ENCODE results near the gene SAP25.
A peak's percentile ranks its signal among the peaks of the same experiment; 100 is the strongest.

Gene SAP25

GRCh38 chr7:100573691-100574361 lies at the start of gene SAP25:
Gene SAP25 (minus strand): TSS chr7:100573900. CDS start chr7:100573742, 158 bp downstream.
- no peak within 1 kb of the TSS; a peak in 2 of 22 replicates for H3K9ac ChIP-seq
- no peak within 1 kb of the TSS for H3K4me3 ChIP-seq
- peaks cover 58 to 75% (median 65%) of the 10 kb centered on the region in 11 experiments for H3K36me3 ChIP-seq
- peaks cover 26 to 97% (median 78%) of the 10 kb centered on the region in 11 experiments; a peak in 21 of 22 replicates for H4K20me1 ChIP-seq
- no peak within 1 kb of the TSS for H3K27ac ChIP-seq
- no peak for TF ChIP-seq Cebpa-rat (IDR thresholded peaks at IDR 0.05)
- H3K4me1 ChIP-seq, result peaks cover 22 to 48% (median 36%) of the 10 kb centered on the region in 10 experiments
- no peaks in the 10 kb centered on the region for H3K9me3 ChIP-seq (replicated peaks in 1 of 11)
- peaks cover 26 to 50% (median 30%) of the 10 kb centered on the region in 11 experiments for H3K27me3 ChIP-seq
- H3K4me2 ChIP-seq, result peak within 1 kb of the TSS in 5 of 11 experiments; percentile 6 to 43 (median 28); a peak in 8 of 22 replicates

GRCh38 chr7:100621554-100621953 lies 47.9 kb upstream of the SAP25 start:
- H3K4me1 ChIP-seq, result peaks cover 0 to 24% (median 7%) of the 10 kb centered on the region in 10 experiments; a peak in 13 of 20 replicates
- no peak overlapping the region for H3K27ac ChIP-seq
- H3K9ac ChIP-seq, result peak overlapping the region in 2 of 11 experiments; percentile 13 to 37; a peak in 1 of 22 replicates
- H4K20me1 ChIP-seq, result no peaks in the 10 kb centered on the region
- no peak overlapping the region for H3K4me2 ChIP-seq
- H3K27me3 ChIP-seq, result no peaks in the 10 kb centered on the region
- no peaks in the 10 kb centered on the region for H3K9me3 ChIP-seq (replicated peaks in 1 of 11)
- no peak for TF ChIP-seq Cebpa-rat (IDR thresholded peaks at IDR 0.05)
- no peak overlapping the region for H3K4me3 ChIP-seq
- H3K36me3 ChIP-seq, result peaks cover 0 to 30% (median 16%) of the 10 kb centered on the region in 11 experiments; a peak in 17 of 22 replicates

GRCh38 chr7:100620804-100621203 lies 47.1 kb upstream of the SAP25 start:
- H3K27ac ChIP-seq, result no peak overlapping the region
- H4K20me1 ChIP-seq, result no peaks in the 10 kb centered on the region

GRCh38 chr7:100620239-100620638 lies 46.5 kb upstream of the SAP25 start:
- Histone ChIP-seq H3K27ac (no peak overlapping the region), H3K4me1 (peaks cover 0 to 16% (median 6%) of the 10 kb centered on the region in 10 experiments; a peak in 13 of 20 replicates), H3K9me3 (replicated peaks in 1 of 11) (no peaks in the 10 kb centered on the region), H3K9ac (0 out of 22 replicates have a peak overlapping the region, but pooled peaks of 1 of the 11 experiments have one; percentile 5), H3K4me3 (no peak overlapping the region), H4K20me1 (no peaks in the 10 kb centered on the region), H3K36me3 (peaks cover 0 to 37% (median 16%) of the 10 kb centered on the region in 11 experiments; a peak in 19 of 22 replicates), H3K27me3 (no peaks in the 10 kb centered on the region), H3K4me2 (no peak overlapping the region)
- TF ChIP-seq Cebpa-rat (IDR thresholded peaks at IDR 0.05), result no peak

More at GRCh38 chr7:100620804-100621203, 47.1 kb upstream of the SAP25 start:
- H3K9me3 ChIP-seq (replicated peaks in 1 of 11), result no peaks in the 10 kb centered on the region
- 0 out of 22 replicates have a peak overlapping the region, but pooled peaks of 1 of the 11 experiments have one; percentile 5 for H3K9ac ChIP-seq
- H3K36me3 ChIP-seq, result peaks cover 0 to 36% (median 16%) of the 10 kb centered on the region in 11 experiments; a peak in 19 of 22 replicates
- no peak overlapping the region for H3K4me3 ChIP-seq
- peaks cover 0 to 19% (median 6%) of the 10 kb centered on the region in 10 experiments; a peak in 9 of 20 replicates for H3K4me1 ChIP-seq
- H3K27me3 ChIP-seq, result no peaks in the 10 kb centered on the region
- TF ChIP-seq Cebpa-rat (IDR thresholded peaks at IDR 0.05), result no peak
- no peak overlapping the region for H3K4me2 ChIP-seq

GRCh38 chr7:100614308-100614861 lies 40.7 kb upstream of the SAP25 start:
- Histone ChIP-seq H3K4me2 (peak overlapping the region; percentile 89 to 100 (median 98)), H3K27ac (peak overlapping the region in 3 of 11 experiments; percentile 22 to 80 (median 34); a peak in 4 of 22 replicates), H3K9me3 (replicated peaks in 1 of 11) (no peaks in the 10 kb centered on the region), H3K4me1 (peaks cover 18 to 37% (median 31%) of the 10 kb centered on the region in 10 experiments), H3K9ac (peak overlapping the region in 6 of 11 experiments; percentile 74 to 86 (median 84); a peak in 7 of 22 replicates), H3K36me3 (peaks cover 0 to 16% (median 0%) of the 10 kb centered on the region in 11 experiments; a peak in 4 of 22 replicates), H3K4me3 (peak overlapping the region in 3 of 10 experiments; percentile 76 to 92 (median 84); a peak in 2 of 20 replicates), H3K27me3 (no peaks in the 10 kb centered on the region), H4K20me1 (no peaks in the 10 kb centered on the region)
- no peak for TF ChIP-seq Cebpa-rat (IDR thresholded peaks at IDR 0.05)

- Histone ChIP-seq H3K36me3 (peaks cover 0 to 15% (median 0%) of the 10 kb centered on the region in 11 experiments; a peak in 4 of 22 replicates), H3K9me3 (replicated peaks in 1 of 11) (no peaks in the 10 kb centered on the region), H3K4me3 (peak overlapping the region; percentile 71 to 92 (median 82)), H3K9ac (peak overlapping the region; percentile 74 to 90 (median 83); a peak in 20 of 22 replicates), H3K4me1 (peaks cover 18 to 37% (median 31%) of the 10 kb centered on the region in 10 experiments), H3K4me2 (peak overlapping the region; percentile 89 to 100 (median 98)), H4K20me1 (no peaks in the 10 kb centered on the region), H3K27ac (peak overlapping the region in 8 of 11 experiments; percentile 9 to 80 (median 28); a peak in 10 of 22 replicates), H3K27me3 (no peaks in the 10 kb centered on the region)
- TF ChIP-seq Cebpa-rat (IDR thresholded peaks at IDR 0.05), result no peak; a peak in 1 of 22 replicates
These were observed 39.9 kb upstream of the SAP25 start for GRCh38 chr7:100613412-100614175.

GRCh38 chr7:100612730-100613390 lies 39.2 kb upstream of the SAP25 start:
- Histone ChIP-seq H3K27ac (peak overlapping the region; percentile 52 to 92 (median 79)), H3K4me2 (peak overlapping the region; percentile 89 to 100 (median 98)), H4K20me1 (no peaks in the 10 kb centered on the region), H3K9ac (peak overlapping the region; percentile 74 to 90 (median 83)), H3K27me3 (no peaks in the 10 kb centered on the region), H3K9me3 (replicated peaks in 1 of 11) (no peaks in the 10 kb centered on the region), H3K4me3 (peak overlapping the region; percentile 71 to 92 (median 82)), H3K36me3 (peaks cover 0 to 15% (median 0%) of the 10 kb centered on the region in 11 experiments; a peak in 4 of 22 replicates), H3K4me1 (peaks cover 18 to 37% (median 31%) of the 10 kb centered on the region in 10 experiments)
- TF ChIP-seq Cebpa-rat (IDR thresholded peaks at IDR 0.05), result no peak

Data from BLaER1 treated with 17β-estradiol and CSF1 and Interleukin-3, amounts not matched to agents 10 nM and 100 nM (cell line).